HFFc6 (cell line): Measurements from ENCODE around the gene RAD51B. TPM values are rescaled to one million over a fixed set of nuclear protein-coding genes. Genes with fewer than 3 reads are reported as not detected.

Experiments used
- DNase-seq: peaks from one replicate; pipeline ENCODE4 v3.0.0-alpha.2; 2018
- H3K27ac Mint-ChIP-seq: 2 replicates; pipeline ENCODE4 v1.8.0; 2020; ENCODE audit warnings: mild to moderate bottlenecking, mixed read lengths
- H3K27me3 Mint-ChIP-seq: 2 replicates; pipeline ENCODE4 v1.8.0; 2021; ENCODE audit warnings: mild to moderate bottlenecking, moderate library complexity, mixed read lengths; ENCODE audit not compliant: insufficient read depth
- H3K36me3 Mint-ChIP-seq: 2 replicates; pipeline ENCODE4 v1.8.0; 2021; ENCODE audit warnings: low read depth, mixed read lengths
- H3K4me1 Mint-ChIP-seq: 2 replicates; pipeline ENCODE4 v1.8.0; 2020; ENCODE audit warnings: low read depth, mixed read lengths
- H3K4me3 Mint-ChIP-seq: 2 replicates; pipeline ENCODE4 v1.8.0; 2020; ENCODE audit warnings: mild to moderate bottlenecking, moderate library complexity, mixed read lengths
- H3K9me3 Mint-ChIP-seq: 2 replicates; pipeline ENCODE4 v1.8.0; 2020; ENCODE audit warnings: mild to moderate bottlenecking, mixed read lengths
- total RNA-seq, 6 experiments: library from RNA; stranded (reverse); fragmentation: NEBNext Ultra II Directional; extraction: Animal tissue kit (Norgen Biotek cat#: 25700); gene quantifications; 2 replicates in 1 of 6; 3 replicates in 5 of 6; pipeline ENCODE4 v1.2.3, GENCODE V29; 2021
- TF ChIP-seq, protein P1 (sequence below): fragments of 200-600 bp; sonication (generic); IDR thresholded peaks from 2 replicates; pipeline ENCODE4 v1.5.0; 2021; ENCODE audit warnings: antibody characterized with exemption, mild to moderate bottlenecking

RAD51B gene
- total RNA-seq, 6 experiments from 2014 or later = 7.1 to 12.4 (median 9.6) TPM

DNA sequence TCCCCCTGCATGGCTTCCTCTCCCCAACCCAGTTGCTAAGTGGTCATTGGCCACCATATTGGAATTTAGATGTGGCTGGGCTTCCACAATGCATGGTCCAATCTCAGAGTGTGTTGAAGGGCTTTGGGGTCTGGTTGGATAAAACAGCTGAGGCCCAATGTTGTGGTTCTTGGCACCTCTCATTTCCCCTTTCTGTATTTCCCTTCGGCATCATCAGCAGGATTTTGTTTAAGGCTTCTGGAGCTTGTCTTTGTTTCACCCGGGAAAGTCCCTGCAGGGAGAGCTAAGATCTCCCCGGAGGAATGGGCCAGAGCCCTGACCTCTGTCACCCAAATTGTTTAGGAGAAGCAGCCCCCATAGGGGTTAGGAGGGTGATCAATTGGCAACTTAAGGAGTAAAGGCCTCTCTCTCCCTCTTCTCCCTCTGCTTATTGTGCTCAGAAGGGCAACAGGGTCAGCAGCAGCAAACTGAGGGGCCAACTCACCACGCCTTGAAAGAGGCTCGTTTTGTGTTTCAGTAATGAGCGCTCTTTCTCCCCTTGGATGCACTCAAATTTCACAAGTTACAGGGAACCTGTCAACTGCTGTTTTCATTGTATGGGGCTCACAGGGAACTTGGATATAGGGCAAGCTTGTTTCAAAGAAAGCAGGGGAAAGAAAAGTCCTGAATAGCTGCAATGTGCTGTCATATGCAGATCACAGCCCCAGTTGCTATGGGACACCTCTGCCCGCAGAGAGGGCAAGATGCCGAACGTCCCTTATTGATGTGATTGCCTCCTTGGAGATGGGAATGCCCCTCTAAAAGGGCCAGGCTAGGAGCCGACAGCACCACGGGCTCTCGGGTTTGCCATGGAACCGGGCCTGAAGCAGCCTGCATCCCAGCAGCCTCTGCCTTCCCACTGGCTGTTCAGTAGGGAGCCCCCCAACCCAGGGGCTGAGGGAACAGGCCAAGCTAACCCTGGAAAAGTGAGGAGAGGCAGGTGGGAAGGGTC lies 749.6 kb downstream of the RAD51B start:
- TF ChIP-seq, protein P1, sequence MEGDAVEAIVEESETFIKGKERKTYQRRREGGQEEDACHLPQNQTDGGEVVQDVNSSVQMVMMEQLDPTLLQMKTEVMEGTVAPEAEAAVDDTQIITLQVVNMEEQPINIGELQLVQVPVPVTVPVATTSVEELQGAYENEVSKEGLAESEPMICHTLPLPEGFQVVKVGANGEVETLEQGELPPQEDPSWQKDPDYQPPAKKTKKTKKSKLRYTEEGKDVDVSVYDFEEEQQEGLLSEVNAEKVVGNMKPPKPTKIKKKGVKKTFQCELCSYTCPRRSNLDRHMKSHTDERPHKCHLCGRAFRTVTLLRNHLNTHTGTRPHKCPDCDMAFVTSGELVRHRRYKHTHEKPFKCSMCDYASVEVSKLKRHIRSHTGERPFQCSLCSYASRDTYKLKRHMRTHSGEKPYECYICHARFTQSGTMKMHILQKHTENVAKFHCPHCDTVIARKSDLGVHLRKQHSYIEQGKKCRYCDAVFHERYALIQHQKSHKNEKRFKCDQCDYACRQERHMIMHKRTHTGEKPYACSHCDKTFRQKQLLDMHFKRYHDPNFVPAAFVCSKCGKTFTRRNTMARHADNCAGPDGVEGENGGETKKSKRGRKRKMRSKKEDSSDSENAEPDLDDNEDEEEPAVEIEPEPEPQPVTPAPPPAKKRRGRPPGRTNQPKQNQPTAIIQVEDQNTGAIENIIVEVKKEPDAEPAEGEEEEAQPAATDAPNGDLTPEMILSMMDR = no peak
- no peak for DNase-seq
- H3K4me1 Mint-ChIP-seq = peaks cover 11% of the 10 kb centered on the region
- H3K4me3 Mint-ChIP-seq = no peak overlapping the region
- H3K27me3 Mint-ChIP-seq = peaks cover under 1% of the 10 kb centered on the region
- H3K9me3 Mint-ChIP-seq = 0 out of 2 replicates have a peak, but pooled peaks cover 4% of the 10 kb centered on the region
- H3K36me3 Mint-ChIP-seq = no peaks in the 10 kb centered on the region; the same call in 1 of the 2 replicates
- H3K27ac Mint-ChIP-seq = no peak overlapping the region

DNA sequence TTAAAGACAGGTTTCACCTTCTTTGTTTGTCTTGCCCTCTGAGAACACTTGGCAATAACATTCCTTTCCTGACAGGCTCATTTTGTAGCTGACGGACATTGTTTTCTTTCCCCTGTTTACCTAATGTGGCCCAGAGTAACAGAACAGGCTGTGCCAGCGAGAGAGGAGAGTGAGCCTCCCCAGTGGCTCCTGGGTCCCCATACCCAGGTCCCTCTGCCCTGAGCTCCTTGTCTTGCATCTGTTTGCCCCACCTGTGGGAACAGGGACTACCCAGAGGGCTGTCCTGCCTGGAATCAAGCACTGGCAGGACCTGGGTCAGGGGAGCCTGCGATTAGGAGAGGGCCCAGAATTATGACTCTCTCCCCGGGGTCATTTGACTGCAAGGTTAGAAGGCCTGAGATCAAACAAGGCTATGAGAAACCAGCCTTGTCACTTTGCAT lies 750.4 kb downstream of the RAD51B start:
- Mint-ChIP-seq H3K9me3 (0 out of 2 replicates have a peak, but pooled peaks cover 4% of the 10 kb centered on the region), H3K4me3 (no peak overlapping the region), H3K27me3 (peaks cover 3% of the 10 kb centered on the region), H3K27ac (no peak overlapping the region), H3K4me1 (peaks cover 15% of the 10 kb centered on the region), H3K36me3 (no peaks in the 10 kb centered on the region; the same call in 1 of the 2 replicates)
- TF ChIP-seq, protein P1 = no peak
- DNase-seq = no peak

DNA sequence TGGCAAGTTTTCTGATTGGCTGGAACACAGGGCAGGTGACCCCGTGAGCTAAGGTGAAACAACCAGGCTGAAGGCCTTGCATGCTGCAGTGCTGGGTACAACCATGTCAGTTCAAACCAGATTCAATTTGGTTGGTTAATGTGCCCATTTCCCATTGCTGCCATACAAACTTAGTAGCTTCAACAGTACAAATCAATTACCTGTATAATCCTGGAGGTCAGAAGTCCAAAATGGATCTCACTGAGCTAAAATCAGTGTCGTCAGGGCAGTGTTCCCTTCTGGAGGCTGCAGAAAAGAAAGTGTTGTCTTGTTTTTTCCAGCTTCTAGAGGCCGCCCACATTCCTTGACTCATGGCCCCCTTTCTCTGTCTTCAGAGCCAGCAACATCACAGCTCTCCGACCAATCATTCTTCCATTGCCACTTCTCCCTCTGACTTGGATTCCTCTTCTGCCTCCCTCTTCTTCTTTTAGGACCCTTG lies 751.6 kb downstream of the RAD51B start:
- H3K36me3 Mint-ChIP-seq = no peaks in the 10 kb centered on the region; the same call in 1 of the 2 replicates
- H3K27ac Mint-ChIP-seq = no peak overlapping the region; the same call in 1 of the 2 replicates
- H3K4me1 Mint-ChIP-seq = peaks cover 21% of the 10 kb centered on the region
- 0 out of 2 replicates have a peak, but pooled peaks cover 4% of the 10 kb centered on the region for H3K9me3 Mint-ChIP-seq
- TF ChIP-seq, protein P1 = no peak
- no peak for DNase-seq
- no peak overlapping the region for H3K4me3 Mint-ChIP-seq
- peaks cover 3% of the 10 kb centered on the region for H3K27me3 Mint-ChIP-seq

DNA sequence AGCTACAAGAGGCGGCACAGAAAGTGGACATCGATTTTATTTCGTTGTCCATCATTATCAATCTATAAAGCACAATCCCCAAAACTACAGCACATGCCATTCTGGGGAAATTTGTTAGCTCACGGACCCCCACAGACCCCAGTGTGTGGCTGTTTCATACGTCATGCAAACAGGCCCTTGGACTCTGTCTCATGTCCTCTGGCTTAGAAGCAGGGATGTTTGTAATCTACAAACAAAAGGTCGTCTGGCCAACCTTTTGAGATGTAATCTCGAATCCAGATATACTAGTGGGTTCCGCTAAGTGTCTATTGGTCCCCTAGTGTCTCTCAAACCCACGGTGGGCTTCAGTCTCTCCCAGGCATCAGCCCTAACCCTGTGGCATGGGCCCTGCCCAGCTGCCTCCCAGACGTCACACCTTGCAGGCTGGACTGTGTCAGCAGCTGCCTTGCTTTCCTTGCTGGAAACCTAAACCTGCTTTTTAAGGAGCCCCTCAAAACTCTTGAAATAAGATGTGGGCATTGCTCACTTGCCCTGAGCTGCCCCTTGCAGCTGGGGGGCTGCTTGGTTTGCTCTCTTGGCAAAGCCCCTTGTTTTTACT lies 752.4 kb downstream of the RAD51B start:
- 0 out of 2 replicates have a peak, but pooled peaks cover 4% of the 10 kb centered on the region for H3K9me3 Mint-ChIP-seq
- no peak overlapping the region for H3K27ac Mint-ChIP-seq
- no peak overlapping the region for H3K4me3 Mint-ChIP-seq
- peaks cover 3% of the 10 kb centered on the region for H3K27me3 Mint-ChIP-seq
- H3K4me1 Mint-ChIP-seq = peaks cover 30% of the 10 kb centered on the region
- TF ChIP-seq, protein P1 = no peak
- no peaks in the 10 kb centered on the region; the same call in 1 of the 2 replicates for H3K36me3 Mint-ChIP-seq
- no peak for DNase-seq

DNA sequence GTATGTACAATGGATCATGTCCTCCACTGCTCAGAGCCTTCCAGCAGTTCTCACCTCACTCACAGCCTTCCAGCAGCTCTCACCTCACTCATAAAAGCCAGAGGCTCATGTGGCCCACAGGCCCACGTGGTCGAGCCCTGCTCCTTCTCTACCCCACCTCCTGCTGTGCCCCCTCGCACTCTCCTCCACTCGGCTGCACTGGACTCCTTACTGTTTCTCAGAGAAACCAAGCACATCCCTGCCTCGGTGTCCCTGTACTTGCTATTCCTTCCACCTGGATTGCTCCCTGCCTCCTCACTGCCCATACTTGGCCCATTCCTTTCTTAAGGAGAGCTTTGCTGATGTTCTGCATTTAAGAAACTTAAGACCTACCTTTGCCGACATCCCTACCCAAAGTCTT lies 753.5 kb downstream of the RAD51B start:
- Mint-ChIP-seq H3K4me1 (peaks cover 41% of the 10 kb centered on the region), H3K27ac (no peak overlapping the region), H3K9me3 (0 out of 2 replicates have a peak, but pooled peaks cover 4% of the 10 kb centered on the region), H3K4me3 (no peak overlapping the region), H3K36me3 (peaks cover 2% of the 10 kb centered on the region), H3K27me3 (peaks cover 3% of the 10 kb centered on the region)
- TF ChIP-seq, protein P1 = no peak
- no peak for DNase-seq
